T follicular helper cell (primary cell): ENCODE data around the gene SDE2.
"Not testable (repeated sequence)": the region's sequence is repeated elsewhere in the genome, so short reads cannot be mapped to it uniquely, and the experiment has no call there.

Experiments
- DNase-seq: peaks from one replicate; pipeline ENCODE4 v3.0.0-alpha.2; 2020; ENCODE audit warnings: low read depth

The SDE2 gene

DNA sequence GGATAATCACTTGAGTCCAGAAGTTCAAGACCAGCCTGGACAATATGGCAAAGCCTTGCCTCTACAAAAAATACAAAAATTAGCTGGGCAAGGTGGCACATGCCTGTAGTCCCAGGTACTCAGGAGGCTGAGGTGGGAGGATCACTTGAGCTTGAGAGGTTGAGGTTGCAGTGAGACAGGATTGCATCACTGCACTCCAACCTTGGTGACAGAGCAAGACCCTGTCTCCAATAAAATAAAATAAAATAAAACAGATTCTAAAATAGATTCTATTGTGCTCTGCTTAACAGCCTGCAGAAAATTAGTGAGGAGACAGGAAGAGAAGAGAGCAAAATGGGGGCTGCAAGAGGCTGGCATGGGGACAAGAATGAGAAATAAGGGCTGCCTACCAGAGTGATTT is 7.5 kb upstream of the SDE2 start:
- no peak for DNase-seq

DNA sequence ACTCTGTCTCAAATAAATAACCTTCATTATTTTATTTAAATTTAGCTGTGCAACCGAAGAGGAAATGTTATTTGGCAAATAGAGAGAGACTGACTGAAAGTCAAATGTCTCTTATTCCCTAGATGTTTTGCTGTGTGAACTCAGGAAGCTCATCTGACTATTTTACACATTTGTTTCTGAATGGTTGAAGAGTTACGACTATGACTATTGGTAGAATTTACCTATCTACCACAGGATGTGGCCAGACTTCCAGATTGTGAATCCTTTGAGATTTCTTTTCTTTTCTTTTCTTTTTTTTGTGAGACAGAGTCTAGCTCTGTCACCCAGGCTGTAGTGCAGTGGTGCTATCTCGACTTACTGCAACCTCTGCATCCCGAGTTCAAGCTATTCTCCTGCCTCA is 5.3 kb upstream of the SDE2 start:
- no peak for DNase-seq

DNA sequence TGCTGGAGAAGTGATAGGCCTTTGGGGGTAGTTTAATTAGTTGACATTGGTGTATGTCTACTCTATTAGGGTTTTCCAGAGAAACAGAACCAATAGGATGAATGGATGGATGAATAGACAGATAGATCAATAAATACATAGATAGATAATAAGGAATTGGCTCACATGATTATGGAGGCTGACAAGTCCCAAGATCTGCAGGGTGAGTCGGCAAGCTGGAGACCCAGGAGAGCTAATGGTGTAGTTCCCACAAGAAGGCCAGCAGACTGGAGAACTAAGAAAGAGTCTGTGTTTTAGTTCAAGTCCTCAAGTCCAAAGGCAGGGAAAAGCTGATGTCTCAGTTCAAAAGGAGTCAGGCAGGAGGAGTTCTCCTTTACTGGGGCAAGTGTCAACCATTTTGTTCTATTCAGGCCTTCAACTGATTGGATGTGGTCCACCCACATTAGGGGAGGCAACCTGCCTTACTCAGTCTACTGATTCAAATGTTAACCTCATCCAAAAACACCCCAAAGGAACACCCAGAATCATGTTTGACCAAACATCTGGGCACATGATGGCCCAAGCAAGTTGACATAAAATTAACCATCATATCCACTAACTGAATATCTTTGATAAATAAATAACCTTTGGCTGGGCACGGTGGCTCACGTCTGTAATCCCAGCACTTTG is 4.5 kb upstream of the SDE2 start:
- no peak for DNase-seq

DNA sequence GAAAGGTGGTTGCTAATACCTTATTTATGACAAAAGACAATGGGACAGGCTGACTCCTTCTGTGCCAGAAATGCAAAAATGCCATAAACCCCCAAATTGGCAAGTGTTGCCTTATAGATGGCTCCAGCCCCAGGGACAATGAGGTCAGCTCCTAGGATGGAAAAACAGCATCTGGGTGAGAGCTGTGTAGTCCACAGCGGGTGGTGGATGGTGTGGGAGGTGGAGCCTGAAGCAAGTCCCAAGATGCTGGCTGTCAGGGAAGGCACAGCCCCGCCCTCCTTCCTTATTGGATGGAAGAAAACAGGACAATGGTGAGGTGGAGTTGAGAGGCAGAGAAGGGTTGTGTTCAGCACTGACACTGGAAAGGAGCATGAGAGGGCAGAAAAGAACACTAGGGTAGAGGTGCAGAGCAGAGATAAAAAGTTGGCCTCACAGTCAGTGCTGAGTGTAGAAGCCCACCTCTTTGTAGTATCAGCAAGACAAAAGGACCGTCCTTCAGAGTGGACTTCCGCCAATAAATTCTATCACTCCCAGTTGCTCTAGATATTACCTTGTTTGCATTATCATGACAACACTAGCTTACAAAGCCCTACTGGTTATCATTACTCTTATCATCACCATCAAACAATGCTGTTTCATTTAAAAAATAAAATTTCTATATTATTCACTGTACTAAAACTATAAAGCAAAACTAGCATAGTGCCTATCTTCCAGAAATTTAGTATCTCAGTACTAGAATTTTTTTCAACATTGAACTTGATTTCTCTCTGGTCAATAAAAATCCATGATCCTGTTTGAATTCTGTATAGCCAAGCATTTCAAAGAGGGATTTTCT is 3.7 kb upstream of the SDE2 start:
- no peak for DNase-seq

DNA sequence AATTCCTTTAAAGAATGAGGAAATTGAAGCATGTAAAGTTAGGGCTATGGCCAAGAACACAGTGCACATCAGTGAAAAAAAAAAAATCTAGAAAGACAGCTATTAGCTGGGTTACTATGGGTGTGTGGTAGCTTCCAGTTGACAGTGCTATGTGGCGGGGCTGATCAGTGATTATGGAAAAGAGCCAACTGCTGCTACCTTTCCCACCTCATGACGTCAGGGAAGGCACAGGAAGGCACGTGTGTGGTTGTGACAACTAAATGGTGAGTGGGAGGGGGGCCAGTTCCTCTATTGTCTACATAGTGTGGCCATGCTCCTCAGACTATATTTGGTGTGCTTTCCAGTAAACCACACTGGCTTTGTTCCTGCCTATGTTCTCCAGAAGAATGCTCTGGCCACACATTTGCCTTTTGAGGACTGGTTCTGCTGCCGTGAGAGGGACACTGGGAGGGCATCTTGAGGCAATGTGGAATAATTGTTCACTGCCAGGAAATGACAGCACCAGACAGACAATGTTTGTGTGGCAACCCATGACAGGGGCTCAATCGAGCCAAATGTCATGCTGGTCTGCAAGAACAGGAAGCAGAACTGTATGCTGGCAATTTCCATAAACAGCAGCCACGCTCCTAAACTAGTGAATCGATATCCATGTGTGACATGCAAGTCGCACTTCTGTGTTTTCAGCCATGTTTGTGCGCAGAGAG is 3.0 kb upstream of the SDE2 start:
- DNase-seq = peak; percentile 63

DNA sequence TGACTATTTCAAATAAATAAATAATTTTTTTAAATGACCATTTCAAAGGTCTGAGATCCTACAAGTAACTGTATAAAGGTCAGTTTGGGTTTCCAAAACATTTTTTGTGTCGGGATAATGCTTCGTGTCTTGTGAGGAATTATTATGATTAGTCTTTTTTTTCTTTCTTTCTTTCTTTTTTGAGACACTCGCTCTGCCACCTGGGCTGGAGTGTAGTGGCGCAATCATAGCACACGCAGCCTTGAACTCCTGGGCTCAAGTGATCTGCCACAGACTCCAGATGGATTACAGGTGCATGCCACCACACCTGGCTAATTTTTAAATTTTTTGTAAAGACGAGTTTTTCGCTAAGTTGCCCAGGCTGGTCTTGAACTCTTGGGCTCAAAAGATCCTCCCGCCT is 1.9 kb upstream of the SDE2 start:
- DNase-seq = no peak

DNA sequence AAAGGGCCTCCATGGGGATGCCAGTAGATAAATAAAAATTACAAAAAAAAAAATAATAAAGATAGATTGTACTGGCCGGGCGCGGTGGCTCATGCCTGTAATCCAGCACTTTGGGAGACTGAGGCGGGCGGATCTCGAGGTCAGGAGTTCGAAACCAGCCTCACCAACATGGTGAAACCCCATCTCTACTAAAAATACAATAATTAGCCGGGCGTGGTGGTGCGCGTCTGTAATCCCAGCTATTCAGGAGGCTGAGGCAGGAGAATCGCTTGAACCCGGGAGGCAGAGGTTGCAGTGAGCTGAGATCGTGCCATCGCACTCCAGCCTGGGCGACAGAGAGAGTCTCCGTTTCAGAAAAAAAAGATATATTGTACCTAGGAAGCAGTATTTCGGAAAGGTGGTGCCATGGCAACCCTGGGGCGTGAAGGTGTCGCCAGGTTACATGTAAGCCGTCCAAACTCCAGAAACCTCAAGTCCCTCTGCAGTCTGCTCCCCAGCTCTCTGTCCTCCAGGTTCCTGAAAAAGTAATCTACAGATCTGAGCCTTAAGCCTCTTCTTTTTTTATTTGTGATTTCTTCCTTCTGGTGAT is 1.4 kb upstream of the SDE2 start:
- DNase-seq = not testable (repeated sequence)

DNA sequence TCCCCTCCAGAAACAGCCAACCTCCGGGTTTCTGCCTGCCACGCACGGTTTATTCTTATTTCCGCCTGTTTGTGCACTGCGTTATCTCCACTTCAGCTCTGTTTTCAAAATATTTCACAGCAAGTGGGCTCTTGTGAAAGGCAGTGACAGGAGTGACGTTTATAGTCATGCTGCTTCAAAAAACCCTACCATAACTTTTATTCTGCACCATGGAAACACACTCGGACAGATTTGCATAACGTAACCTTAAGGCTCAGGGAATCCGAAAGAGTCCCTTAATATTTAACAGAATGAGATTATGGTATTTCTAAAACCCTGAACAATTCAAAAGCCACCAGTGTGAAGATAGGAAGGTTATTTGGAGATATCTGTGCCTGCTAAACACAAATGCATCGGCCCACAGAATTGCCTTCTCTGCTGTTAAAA is 782 bp upstream of the SDE2 start:
- peak; percentile 49 for DNase-seq

DNA sequence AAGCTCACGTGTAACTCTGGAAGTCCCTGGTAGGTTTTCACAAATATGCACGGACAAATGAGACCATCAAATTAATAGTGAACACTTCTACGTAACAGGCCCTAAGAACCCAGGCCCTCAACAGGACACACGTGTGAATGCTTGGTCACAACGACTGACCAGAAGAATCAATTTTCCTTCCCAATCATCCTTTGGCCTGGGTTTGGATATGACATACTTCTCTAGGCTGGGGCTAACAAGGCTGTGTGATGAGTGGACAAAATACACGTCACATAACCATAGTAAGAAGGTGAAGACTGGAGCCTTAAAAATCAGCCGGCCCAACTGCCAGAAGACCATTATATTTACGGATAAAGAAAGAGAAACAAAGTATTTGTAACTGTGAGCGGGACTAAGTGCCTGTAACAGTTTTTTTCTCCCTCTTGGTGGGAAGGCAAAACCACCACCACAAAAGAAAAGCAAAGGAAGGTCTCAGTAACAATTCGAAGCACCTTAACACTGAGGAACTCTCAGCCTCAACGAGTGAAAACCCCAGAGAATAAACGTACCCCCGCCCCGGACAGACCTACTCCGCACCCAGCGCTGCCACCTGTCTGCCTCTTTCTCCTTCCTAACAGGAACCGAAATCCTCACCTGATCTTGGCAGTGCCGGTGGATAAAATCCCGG is 450 bp downstream of the SDE2 start:
- DNase-seq = no peak

DNA sequence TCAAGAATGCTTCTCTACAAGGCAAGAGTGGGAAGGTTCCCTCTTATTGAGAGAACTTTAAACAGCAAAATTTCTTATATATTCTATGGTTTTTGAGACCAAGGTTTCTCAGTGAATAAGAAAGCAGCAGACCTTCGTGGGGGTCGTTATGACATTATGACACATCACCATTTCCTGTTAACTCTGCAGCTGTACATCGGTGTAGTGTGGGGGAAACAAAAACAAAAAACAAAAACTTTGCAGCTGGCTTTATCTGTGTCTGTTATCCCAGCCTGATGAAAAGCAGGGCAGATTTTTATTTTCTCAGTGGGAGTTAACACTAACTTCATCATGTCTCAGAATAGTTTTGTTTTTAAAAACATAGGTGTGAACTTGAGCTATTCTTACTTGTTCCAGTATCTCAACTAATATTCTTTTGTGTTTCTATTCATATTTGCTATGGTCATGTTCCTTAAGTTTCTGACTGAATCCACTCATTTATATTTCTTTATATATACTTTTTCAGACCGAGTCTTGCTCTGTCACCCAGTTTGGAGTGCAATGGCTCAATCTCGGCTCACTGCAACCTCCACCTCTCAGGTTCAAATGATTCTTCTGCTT is 2.1 kb downstream of the SDE2 start:
- DNase-seq = no peak

DNA sequence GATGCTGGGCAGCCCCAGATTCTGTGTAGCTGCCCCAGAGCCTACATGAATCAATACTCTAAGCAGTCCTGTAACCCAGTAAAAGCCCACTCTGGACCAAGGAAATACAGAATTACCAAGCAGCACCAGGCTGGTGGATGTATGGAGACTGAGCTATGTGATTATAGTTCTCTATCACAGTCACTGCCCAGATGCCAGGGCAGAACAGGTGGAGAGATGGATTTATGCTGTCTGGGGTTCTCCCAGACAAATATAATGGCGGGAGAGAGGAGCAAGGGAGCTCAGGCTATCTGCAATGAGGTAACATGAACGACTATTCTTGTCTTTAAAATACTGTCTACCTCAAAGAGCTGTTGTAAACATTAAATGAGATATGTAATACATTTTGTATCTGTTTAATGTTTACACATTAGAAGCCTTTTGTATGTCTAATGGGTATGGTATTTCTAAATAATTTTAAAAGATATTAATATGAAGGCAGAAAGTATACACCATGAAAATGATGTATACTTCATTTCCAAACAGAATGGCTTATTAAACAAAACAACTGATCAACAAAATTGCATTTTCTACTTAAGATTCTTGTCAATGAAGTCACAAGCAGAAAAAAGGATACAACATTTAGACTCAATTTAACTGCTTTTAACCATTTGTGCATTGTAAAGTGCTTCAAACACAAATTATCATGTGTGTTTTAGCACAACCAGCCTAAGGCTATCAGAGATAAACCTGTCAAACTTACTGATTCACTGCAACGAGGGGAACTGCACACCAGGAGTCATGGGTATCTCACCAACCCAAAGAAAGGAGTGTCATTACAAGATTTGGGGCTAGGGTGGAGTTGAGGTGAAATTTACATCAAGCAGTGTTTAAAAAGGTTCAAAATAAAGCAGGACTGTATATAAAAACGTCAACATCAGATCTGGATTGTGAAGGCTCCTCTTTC is 3.0 kb downstream of the SDE2 start:
- DNase-seq = no peak

DNA sequence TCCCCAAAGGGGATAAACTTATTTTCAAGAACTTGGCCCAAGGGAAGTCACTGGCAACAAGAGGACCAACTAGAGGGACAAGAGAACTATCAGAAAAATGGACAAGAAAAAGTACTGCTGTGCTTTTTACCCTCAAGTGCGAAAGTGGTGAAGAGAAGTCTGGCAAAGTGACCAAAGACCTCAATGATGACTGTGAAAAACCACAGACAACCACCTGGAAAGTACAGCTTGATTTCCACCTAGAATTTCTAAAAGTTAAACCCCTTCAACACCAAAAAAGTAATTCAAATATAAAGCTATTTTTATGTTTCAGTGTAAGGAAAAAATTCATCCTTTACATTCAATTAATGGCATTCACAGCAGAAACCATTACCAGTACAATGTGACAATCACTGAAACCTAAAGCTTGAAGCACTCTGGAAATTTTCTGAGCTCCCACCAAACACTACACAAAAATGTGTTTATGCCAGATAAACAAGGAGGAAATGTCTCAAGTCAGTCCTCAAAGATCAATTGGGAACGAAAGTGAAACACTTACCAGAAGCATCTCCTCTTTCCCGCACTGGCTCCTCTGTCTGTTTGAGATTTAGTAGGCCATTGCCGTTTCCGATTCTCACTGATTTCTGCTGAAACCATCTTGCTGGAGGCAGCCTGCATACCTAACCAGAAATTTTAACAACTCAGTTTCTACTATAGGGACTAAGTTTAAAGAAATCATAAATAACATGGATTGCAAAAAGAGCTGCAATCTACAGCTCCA is 8.3 kb downstream of the SDE2 start:
- DNase-seq = no peak

DNA sequence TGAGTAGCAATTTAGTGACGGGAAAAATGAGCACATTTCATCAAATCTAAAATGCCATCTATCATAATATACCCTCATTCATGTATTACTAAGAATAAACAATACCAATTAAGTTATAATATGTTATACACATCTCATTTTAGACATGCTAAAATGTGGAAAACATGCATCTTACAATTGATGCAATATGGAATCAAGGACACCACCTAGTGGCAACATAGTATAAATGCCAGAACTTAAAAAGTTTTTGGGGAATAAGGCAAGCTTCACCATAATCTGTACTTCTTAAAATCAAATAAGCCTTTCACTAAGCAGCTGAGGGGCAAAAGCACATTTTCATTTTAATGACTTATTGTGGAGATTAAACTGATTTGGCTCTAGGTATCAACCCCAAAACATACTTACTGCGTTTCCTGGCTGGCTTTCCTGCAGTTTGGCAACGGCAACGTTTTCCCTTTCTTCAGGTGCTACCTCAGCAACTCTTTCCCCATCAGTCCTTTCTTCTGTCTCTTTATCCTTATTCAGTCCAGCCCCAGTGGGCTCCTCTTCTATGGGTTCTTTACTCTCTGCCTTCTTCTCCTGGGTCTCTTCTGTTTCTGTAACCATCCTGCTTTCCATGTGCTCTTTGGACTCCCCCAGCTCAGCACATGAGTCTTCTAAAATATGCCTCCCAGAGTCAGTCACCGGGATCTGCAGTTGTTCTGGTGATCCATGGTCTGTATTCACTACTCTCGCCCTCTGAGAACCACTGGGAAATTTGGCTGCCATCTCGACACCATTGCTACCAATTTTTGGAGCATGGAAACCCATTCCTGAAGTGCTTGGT is 11.4 kb downstream of the SDE2 start:
- no peak for DNase-seq

DNA sequence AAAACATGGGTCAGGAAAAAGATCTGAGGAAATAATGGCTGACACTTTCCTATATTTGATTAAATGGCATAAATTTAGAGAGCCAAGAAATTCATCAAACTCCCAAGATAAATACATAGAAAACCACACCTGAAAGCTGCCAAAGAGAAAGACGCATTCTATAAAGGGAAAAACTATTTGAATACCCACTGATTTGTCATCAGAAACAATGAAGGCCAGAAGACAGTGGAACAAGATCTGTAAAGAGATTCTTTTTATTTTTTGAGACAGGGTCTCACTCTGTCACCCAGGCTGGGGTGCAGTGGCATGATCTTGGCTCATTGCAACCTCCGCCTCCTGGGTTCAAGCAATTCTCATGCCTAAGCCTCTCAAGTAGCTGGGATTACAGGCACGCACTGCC is 17.4 kb downstream of the SDE2 start:
- DNase-seq = no peak

DNA sequence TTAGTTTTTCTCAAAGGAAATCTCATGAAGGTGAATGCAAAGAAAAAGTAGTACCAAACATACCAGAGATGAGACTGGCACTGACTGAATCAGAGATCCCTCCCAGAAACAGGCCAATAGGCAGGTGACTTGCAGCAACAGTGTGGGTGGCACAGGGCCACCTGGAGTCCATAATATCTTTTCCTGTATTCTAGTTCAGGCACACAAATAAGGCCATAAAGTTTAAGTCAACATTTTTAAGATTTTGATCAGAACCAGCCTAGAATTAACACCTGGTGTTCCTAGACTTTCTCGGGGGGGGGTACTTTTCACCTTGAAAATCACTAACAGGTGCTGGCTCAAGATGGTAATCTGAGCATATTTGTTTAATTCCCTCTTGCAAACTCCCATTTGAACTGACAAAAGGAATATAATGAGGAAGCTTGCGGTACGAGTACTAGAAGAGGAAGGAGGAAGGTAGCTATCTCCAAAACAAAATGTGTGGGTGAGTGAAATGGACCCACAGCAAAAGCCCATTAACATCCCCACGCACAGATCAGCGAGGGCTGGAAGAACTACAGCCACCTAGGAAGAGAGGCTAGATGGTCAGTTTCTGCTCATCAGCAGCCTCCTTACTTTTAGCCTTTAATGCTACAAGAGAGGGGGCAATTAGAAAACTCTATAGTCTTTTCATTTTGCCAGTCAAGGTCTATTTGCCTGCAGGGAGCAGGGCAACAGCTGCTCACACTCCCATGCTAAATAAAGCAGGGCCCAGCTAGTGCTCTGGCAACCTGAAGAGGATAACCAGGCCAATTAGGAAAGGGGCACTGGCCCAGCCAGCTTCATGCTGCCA is 18.9 kb downstream of the SDE2 start:
- DNase-seq = no peak

DNA sequence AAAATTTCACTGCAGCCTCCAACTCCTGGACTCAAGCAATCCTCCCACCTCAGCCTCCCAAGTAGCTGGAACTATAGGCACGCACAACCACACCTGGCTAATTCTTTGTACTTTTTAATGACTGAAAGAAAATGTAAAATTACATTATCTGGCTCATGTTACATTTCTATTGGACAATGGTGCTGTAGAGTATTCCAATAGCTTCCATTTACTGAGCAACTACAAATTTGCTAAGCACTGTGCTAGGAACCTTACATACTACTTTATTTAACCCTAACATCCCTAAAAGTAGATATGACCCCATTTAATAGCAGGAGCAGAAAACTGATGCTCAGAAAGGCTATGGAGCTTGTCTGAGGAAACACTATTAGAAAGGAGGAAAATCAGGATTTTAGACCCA is 19.7 kb downstream of the SDE2 start:
- DNase-seq = no peak

DNA sequence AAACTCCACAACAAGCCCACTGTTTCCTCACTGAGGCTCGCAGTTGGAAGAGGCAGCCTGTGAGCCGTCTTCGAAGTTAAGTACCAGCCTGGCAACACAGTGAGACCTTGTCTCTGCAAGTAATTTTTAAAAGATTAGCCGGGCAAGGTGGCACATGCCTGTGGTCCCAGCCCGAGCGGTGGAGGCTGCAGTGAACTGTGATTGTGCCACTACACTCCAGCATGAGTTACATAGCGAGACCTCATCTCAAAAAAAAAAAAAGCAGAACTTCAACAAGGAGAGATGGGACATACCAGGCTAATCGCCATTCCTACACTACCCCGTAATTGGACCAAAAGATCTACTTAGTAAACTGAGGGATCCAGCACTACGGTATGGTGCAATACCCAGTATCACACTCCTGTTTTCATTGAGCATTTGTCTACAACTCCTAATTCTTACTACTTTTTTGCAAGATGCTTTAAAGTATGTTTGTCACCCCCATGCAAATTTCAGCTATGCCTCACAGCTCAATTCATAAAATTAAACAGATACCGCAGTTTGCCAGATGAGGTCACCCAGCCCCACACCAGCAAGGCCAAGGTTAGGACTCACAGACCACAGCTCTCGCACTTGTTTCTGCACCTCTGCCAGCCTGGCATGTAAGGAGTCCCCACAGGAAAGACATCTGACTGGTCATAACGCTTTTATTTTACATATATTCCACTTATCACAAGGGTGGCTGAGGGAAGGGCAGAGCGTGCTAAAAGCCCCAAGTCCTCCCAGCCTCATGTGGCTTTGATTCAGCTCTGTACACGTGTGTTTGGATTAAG is 21.0 kb downstream of the SDE2 start:
- DNase-seq = no peak
